ENCODE data around the gene KCNJ14.

DNA sequence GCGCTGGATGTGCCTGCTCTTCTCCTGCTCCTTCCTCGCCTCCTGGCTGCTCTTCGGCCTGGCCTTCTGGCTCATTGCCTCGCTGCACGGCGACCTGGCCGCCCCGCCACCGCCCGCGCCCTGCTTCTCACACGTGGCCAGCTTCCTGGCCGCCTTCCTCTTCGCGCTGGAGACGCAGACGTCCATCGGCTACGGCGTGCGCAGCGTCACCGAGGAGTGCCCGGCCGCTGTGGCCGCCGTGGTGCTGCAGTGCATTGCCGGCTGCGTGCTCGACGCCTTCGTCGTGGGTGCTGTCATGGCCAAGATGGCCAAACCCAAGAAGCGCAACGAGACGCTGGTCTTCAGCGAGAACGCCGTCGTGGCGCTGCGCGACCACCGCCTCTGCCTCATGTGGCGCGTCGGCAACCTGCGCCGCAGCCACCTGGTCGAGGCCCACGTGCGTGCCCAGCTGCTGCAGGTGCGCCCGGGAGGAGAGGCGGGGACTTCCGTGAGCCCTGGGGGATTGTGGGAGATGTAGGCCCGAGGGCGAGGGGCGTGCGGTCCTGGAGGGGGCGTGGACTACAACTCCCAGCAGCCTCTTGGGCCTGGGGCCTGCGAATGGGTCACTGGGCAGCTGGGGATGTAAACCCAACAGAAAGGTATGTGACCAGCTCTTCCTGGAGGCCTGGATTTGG is 6.7 kb downstream of the KCNJ14 start:
- TF ChIP-seq, protein P1, sequence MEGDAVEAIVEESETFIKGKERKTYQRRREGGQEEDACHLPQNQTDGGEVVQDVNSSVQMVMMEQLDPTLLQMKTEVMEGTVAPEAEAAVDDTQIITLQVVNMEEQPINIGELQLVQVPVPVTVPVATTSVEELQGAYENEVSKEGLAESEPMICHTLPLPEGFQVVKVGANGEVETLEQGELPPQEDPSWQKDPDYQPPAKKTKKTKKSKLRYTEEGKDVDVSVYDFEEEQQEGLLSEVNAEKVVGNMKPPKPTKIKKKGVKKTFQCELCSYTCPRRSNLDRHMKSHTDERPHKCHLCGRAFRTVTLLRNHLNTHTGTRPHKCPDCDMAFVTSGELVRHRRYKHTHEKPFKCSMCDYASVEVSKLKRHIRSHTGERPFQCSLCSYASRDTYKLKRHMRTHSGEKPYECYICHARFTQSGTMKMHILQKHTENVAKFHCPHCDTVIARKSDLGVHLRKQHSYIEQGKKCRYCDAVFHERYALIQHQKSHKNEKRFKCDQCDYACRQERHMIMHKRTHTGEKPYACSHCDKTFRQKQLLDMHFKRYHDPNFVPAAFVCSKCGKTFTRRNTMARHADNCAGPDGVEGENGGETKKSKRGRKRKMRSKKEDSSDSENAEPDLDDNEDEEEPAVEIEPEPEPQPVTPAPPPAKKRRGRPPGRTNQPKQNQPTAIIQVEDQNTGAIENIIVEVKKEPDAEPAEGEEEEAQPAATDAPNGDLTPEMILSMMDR (IDR thresholded peaks at IDR 0.05; ENCODE audit: insufficient read depth, low read depth, low read length) = no peak
- TF ChIP-seq EZH2 (IDR thresholded peaks at IDR 0.05; ENCODE audit: insufficient read depth, low read length) = no peak
